Kasumi-1 (cell line): ENCODE data around the gene CMIP.
A peak's percentile ranks its signal among the peaks of the same experiment; 100 is the strongest.

Experiments used
- DNase-seq, 2 experiments: peaks; one replicate each; lab custom pipeline; 2025; lab: John Stamatoyannopoulos, UW

The CMIP gene

GRCh38 chr16:81447383-81448101, 2.9 kb downstream of the CMIP start:
- peak; percentile 57 for DNase-seq

- DNase-seq = no peak
Observed at GRCh38 chr16:81448154-81449131, 3.8 kb downstream of the CMIP start.

GRCh38 chr16:81449241-81449640, 4.6 kb downstream of the CMIP start:
- DNase-seq = no peak

- DNase-seq = no peak
Observed at GRCh38 chr16:81449899-81450608, 5.4 kb downstream of the CMIP start.

- DNase-seq = no peak
Observed at GRCh38 chr16:81450783-81451491, 6.3 kb downstream of the CMIP start.

- peak; percentile 71 to 76 for DNase-seq
Observed at GRCh38 chr16:81451753-81452680, 7.4 kb downstream of the CMIP start.

- DNase-seq = no peak
Observed at GRCh38 chr16:81453091-81453728, 8.6 kb downstream of the CMIP start.

- no peak for DNase-seq
Observed at GRCh38 chr16:81454044-81454443, 9.4 kb downstream of the CMIP start.

GRCh38 chr16:81455006-81455405, 10.4 kb downstream of the CMIP start:
- DNase-seq = no peak

- no peak for DNase-seq
Observed at GRCh38 chr16:81455720-81456494, 11.3 kb downstream of the CMIP start.

- no peak for DNase-seq
Observed at GRCh38 chr16:81456523-81457325, 12.1 kb downstream of the CMIP start.

GRCh38 chr16:81457326-81458133, 12.9 kb downstream of the CMIP start:
- DNase-seq = peak; percentile 61 to 70

GRCh38 chr16:81458149-81458669, 13.6 kb downstream of the CMIP start:
- no peak for DNase-seq

- no peak for DNase-seq
Observed at GRCh38 chr16:81458827-81459598, 14.4 kb downstream of the CMIP start.

GRCh38 chr16:81460075-81460474, 15.5 kb downstream of the CMIP start:
- DNase-seq = no peak

- no peak for DNase-seq
Observed at GRCh38 chr16:81461243-81461642, 16.6 kb downstream of the CMIP start.

GRCh38 chr16:81461766-81462165, 17.2 kb downstream of the CMIP start:
- no peak for DNase-seq
